DOHH2 (cell line): ENCODE data around the gene MICAL2.

Source experiments
- H3F3A ChIP-seq: fragments of 200-600 bp; sonication (generic), shearing (Covaris generic); 2 replicates; pipeline ENCODE4 v1.6.0; 2016; ENCODE audit warnings: antibody characterized with exemption, mild to moderate bottlenecking; ENCODE audit not compliant: control insufficient read depth, insufficient read depth
- H3K27ac ChIP-seq: fragments of 200-600 bp; sonication (generic); 2 replicates; pipeline ENCODE4 v1.5.1; 2014; ENCODE audit warnings: low read depth, mild to moderate bottlenecking, low read length, moderate library complexity
- H3K27me3 ChIP-seq: fragments of 200-600 bp; sonication (generic); 2 replicates; pipeline ENCODE4 v1.6.1; 2014; ENCODE audit warnings: mild to moderate bottlenecking, low read length, mixed read lengths; ENCODE audit not compliant: control insufficient read depth
- H3K36me3 ChIP-seq: fragments of 200-600 bp; sonication (generic); 2 replicates; pipeline ENCODE4 v1.6.1; 2014; ENCODE audit warnings: mild to moderate bottlenecking, low read length, moderate library complexity, mixed read lengths; ENCODE audit not compliant: control insufficient read depth
- H3K4me1 ChIP-seq: fragments of 200-600 bp; sonication (generic); 2 replicates; pipeline ENCODE4 v1.6.1; 2014; ENCODE audit warnings: mild to moderate bottlenecking, low read length, mixed read lengths; ENCODE audit not compliant: control insufficient read depth
- H3K4me2 ChIP-seq: fragments of 200-600 bp; sonication (generic); 2 replicates; pipeline ENCODE4 v1.6.0; 2014; ENCODE audit warnings: mild to moderate bottlenecking, low read length, moderate library complexity
- H3K4me3 ChIP-seq: fragments of 200-600 bp; sonication (generic); 2 replicates; pipeline ENCODE4 v1.5.1; 2014; ENCODE audit warnings: mild to moderate bottlenecking, low read length, mixed read lengths
- H3K79me2 ChIP-seq: fragments of 200-600 bp; sonication (generic); 2 replicates; pipeline ENCODE4 v1.6.1; 2014; ENCODE audit warnings: mild to moderate bottlenecking, low read length, mixed read lengths; ENCODE audit not compliant: control insufficient read depth
- H3K9me2 ChIP-seq: fragments of 200-600 bp; sonication (generic); replicated peaks from 2 replicates; pipeline ENCODE4 v1.6.1; 2014; ENCODE audit warnings: mild to moderate bottlenecking, low read length, mixed read lengths; ENCODE audit not compliant: control insufficient read depth
- H3K9me3 ChIP-seq: fragments of 200-600 bp; sonication (generic); 2 replicates; pipeline ENCODE4 v1.6.1; 2014; ENCODE audit warnings: antibody characterized with exemption, low read length, mixed read lengths; ENCODE audit not compliant: control insufficient read depth, insufficient read depth
- H4K20me1 ChIP-seq: fragments of 200-600 bp; sonication (generic); 2 replicates; pipeline ENCODE4 v1.6.0; 2014; ENCODE audit warnings: low read depth, mild to moderate bottlenecking, antibody characterized with exemption, low read length, moderate library complexity; ENCODE audit not compliant: control insufficient read depth, insufficient read depth
- EZH2phosphoT487 ChIP-seq: fragments of 200-600 bp; sonication (generic); IDR thresholded peaks from 2 replicates; pipeline ENCODE4 v1.6.1; 2017; ENCODE audit warnings: borderline replicate concordance, mild to moderate bottlenecking, antibody characterized with exemption, low read length, moderate library complexity, mixed read lengths
- TF ChIP-seq, protein P1 (sequence below): fragments of 200-600 bp; sonication (generic); IDR thresholded peaks from one replicate; pipeline ENCODE4 v1.5.1; 2014; ENCODE audit warnings: antibody characterized with exemption, mild to moderate bottlenecking, low read depth, low read length; ENCODE audit not compliant: poor library complexity, severe bottlenecking

Gene MICAL2

DNA sequence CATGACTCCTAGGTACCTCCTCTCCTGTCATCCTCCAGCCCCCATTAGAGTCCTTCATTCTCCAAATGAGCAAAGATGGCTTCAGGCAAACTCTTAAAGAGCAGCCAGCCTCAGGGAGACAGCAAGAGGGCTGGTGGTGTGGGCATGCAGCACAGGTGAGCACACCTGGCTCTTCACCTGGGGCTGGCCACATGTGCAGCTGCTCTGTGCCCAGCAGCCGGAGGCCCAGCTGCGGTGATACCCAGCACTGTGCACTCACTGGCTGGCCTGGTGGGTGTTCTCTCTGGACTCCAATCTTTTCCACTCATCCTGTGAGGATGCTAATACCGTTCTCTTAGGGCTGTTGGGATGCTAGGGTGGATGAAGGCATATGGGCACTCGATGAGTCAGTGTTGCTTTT is 160.9 kb downstream of the MICAL2 start:
- H3K4me3 ChIP-seq, result no peak overlapping the region
- no peaks in the 10 kb centered on the region for H3K9me2 ChIP-seq
- TF ChIP-seq, protein P1, sequence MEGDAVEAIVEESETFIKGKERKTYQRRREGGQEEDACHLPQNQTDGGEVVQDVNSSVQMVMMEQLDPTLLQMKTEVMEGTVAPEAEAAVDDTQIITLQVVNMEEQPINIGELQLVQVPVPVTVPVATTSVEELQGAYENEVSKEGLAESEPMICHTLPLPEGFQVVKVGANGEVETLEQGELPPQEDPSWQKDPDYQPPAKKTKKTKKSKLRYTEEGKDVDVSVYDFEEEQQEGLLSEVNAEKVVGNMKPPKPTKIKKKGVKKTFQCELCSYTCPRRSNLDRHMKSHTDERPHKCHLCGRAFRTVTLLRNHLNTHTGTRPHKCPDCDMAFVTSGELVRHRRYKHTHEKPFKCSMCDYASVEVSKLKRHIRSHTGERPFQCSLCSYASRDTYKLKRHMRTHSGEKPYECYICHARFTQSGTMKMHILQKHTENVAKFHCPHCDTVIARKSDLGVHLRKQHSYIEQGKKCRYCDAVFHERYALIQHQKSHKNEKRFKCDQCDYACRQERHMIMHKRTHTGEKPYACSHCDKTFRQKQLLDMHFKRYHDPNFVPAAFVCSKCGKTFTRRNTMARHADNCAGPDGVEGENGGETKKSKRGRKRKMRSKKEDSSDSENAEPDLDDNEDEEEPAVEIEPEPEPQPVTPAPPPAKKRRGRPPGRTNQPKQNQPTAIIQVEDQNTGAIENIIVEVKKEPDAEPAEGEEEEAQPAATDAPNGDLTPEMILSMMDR, result no peak
- TF ChIP-seq EZH2phosphoT487, result no peak
- H3K9me3 ChIP-seq, result no peaks in the 10 kb centered on the region
- no peaks in the 10 kb centered on the region for H4K20me1 ChIP-seq
- no peak overlapping the region for H3K4me2 ChIP-seq
- H3F3A ChIP-seq, result no peaks in the 10 kb centered on the region
- no peaks in the 10 kb centered on the region for H3K4me1 ChIP-seq
- H3K36me3 ChIP-seq, result no peaks in the 10 kb centered on the region
- no peak overlapping the region for H3K27ac ChIP-seq
- H3K27me3 ChIP-seq, result no peaks in the 10 kb centered on the region
- H3K79me2 ChIP-seq, result no peaks in the 10 kb centered on the region

DNA sequence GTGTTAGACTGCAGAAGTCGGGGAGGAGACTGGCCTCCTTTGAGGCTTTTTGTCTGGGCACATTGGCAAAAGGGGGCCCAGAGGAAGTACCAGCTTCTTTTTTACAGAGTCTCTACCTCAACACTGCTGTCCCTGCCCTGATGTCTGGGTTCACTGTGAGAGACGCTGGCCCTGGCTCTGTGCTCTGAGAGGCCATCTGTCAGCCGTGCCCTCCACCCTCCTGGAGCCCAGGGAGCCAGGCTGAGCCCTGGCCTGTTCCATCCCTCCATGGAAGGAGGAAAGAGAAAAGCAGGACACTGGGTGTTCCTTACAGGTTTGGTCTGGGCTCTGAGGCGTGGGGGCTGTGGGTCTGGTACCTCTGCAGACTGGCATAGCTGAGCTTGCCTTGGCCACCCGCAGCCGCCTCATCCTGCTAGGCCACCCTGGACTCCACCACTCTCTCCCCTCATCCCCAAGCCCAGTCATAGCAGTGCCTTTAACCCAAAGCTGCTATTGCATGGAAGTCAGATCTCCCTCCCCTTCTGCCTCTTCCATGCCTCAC is 161.5 kb downstream of the MICAL2 start:
- Histone ChIP-seq H4K20me1 (no peaks in the 10 kb centered on the region), H3K4me2 (no peak overlapping the region), H3K36me3 (no peaks in the 10 kb centered on the region), H3K79me2 (no peaks in the 10 kb centered on the region), H3K27me3 (no peaks in the 10 kb centered on the region), H3K4me3 (no peak overlapping the region), H3K27ac (no peak overlapping the region), H3K4me1 (no peaks in the 10 kb centered on the region), H3K9me3 (no peaks in the 10 kb centered on the region), H3F3A (no peaks in the 10 kb centered on the region), H3K9me2 (no peaks in the 10 kb centered on the region)
- TF ChIP-seq EZH2phosphoT487, result no peak
- TF ChIP-seq, protein P1, result no peak

DNA sequence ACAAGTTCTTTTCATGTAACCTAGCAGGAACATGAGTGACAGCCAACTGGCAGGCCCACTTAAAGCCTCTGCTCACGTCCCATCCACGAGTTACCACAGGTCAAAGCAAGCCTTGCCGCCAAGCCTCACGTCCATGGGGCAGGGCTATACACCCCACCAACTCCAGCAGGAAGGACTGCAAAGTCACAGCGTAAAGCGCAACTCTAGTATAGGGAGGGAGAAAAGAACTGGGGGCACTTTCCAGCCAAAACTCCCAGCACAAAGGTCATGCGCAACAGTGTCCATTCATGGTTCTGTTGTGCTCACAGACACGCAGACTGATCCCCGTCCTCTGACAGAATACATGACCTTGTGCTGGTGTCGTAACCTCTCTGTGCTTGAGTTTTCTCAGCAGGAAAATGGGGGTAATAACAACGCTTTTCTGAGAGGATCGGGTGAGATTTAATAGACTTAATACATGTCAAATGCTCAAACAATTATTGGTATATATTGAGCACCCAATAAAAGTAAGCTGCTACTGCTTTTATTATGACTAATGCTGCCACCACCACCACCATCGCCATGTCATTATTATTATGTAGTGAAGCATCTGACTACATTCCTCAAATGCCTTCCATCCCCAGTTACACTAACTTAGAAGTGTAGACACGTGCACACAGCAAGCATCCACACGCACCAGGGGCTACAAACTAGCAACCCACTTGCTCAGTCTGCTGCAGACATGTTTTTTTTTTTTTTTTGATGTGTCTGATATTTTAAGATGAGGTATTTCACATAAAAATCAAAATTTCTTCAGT is 162.6 kb downstream of the MICAL2 start:
- Histone ChIP-seq H3K36me3 (no peaks in the 10 kb centered on the region), H3K4me2 (no peak overlapping the region), H3K9me3 (no peaks in the 10 kb centered on the region)

More for the DNA sequence above, 162.6 kb downstream of the MICAL2 start:
- Histone ChIP-seq H3F3A (no peaks in the 10 kb centered on the region), H3K79me2 (no peaks in the 10 kb centered on the region), H3K9me2 (no peaks in the 10 kb centered on the region), H3K4me1 (no peaks in the 10 kb centered on the region), H3K27me3 (no peaks in the 10 kb centered on the region), H3K27ac (no peak overlapping the region), H4K20me1 (no peaks in the 10 kb centered on the region), H3K4me3 (no peak overlapping the region)
- TF ChIP-seq, protein P1, result no peak
- no peak for TF ChIP-seq EZH2phosphoT487
